Measurements from ENCODE around the gene TMEM80.
"Not testable (repeated sequence)": the region's sequence is repeated elsewhere in the genome, so short reads cannot be mapped to it uniquely, and the experiment has no call there.

DNA sequence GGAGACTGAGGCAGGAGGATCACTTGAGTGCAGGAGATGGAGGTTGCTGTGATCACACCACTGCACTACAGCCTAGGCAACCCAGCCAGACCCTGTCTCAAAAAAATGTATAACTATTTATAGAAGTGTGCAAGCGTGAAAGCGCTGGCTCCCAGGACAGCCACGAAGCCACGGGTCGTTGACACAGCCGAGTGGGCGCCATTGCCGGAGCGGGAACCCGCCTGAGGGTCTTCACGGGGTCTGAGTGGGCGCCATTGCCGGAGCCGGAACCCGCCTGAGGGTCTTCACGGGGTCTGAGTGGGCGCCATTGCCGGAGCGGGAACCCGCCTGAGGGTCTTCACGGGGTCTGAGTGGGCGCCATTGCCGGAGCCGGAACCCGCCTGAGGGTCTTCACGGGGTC is 38.9 kb downstream of the TMEM80 start:
- TF ChIP-seq, protein P1, sequence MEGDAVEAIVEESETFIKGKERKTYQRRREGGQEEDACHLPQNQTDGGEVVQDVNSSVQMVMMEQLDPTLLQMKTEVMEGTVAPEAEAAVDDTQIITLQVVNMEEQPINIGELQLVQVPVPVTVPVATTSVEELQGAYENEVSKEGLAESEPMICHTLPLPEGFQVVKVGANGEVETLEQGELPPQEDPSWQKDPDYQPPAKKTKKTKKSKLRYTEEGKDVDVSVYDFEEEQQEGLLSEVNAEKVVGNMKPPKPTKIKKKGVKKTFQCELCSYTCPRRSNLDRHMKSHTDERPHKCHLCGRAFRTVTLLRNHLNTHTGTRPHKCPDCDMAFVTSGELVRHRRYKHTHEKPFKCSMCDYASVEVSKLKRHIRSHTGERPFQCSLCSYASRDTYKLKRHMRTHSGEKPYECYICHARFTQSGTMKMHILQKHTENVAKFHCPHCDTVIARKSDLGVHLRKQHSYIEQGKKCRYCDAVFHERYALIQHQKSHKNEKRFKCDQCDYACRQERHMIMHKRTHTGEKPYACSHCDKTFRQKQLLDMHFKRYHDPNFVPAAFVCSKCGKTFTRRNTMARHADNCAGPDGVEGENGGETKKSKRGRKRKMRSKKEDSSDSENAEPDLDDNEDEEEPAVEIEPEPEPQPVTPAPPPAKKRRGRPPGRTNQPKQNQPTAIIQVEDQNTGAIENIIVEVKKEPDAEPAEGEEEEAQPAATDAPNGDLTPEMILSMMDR (conservative IDR thresholded peaks at IDR 0.05 in 1 of 2, IDR thresholded peaks at IDR 0.05 in 1 of 2; ENCODE audit: low read depth in 1 of 2, low read length in 2 of 2) = not testable (repeated sequence)
- not testable (repeated sequence) for TF ChIP-seq EZH2 (IDR thresholded peaks at IDR 0.05; ENCODE audit: low read length, missing control alignments)

All from fibroblast of lung (primary cell).